Smooth muscle cell (in vitro differentiated cells): ENCODE results near the gene AP2A1. TPM values are rescaled to one million over a fixed set of nuclear protein-coding genes. Genes with fewer than 3 reads are reported as not detected.

Experiments used
- DNase-seq: peaks from one replicate; lab custom pipeline; 2025; ENCODE audit not compliant: unreplicated experiment; lab: John Stamatoyannopoulos, UW
- H2AFZ ChIP-seq: fragments of 200-600 bp; sonication (generic); 2 replicates; pipeline ENCODE4 v1.6.0; 2016; ENCODE audit warnings: antibody characterized with exemption, low read depth, mild to moderate bottlenecking
- H3F3A ChIP-seq: fragments of 200-600 bp; sonication (generic); 2 replicates; pipeline ENCODE4 v1.6.0; 2017; ENCODE audit warnings: antibody characterized with exemption, low read depth
- H3K27ac ChIP-seq: fragments of 200-600 bp; sonication (generic); 2 replicates; pipeline ENCODE4 v1.5.1; 2016; ENCODE audit warnings: low read depth, mild to moderate bottlenecking
- H3K27me3 ChIP-seq: fragments of 200-600 bp; sonication (generic); 2 replicates; pipeline ENCODE4 v1.6.1; 2016; ENCODE audit warnings: low read depth, mild to moderate bottlenecking
- H3K36me3 ChIP-seq: fragments of 200-600 bp; sonication (generic); 2 replicates; pipeline ENCODE4 v1.5.1; 2016; ENCODE audit warnings: low read depth
- H3K4me1 ChIP-seq: fragments of 200-600 bp; sonication (generic); 2 replicates; pipeline ENCODE4 v1.5.1; 2016; ENCODE audit warnings: low read depth
- H3K4me2 ChIP-seq: fragments of 200-600 bp; sonication (generic); 2 replicates; pipeline ENCODE4 v1.6.0; 2016; ENCODE audit warnings: mild to moderate bottlenecking
- H3K4me3 ChIP-seq: fragments of 200-600 bp; sonication (generic); 2 replicates; pipeline ENCODE4 v1.5.1; 2016; ENCODE audit warnings: mild to moderate bottlenecking
- H3K79me2 ChIP-seq: fragments of 200-600 bp; sonication (generic); 2 replicates; pipeline ENCODE4 v1.6.0; 2016; ENCODE audit warnings: low read depth, mild to moderate bottlenecking
- H3K9ac ChIP-seq: fragments of 200-600 bp; sonication (generic); 2 replicates; pipeline ENCODE4 v1.6.0; 2016; ENCODE audit warnings: low read depth
- H3K9me3 ChIP-seq: fragments of 200-600 bp; sonication (generic); replicated peaks from 2 replicates; pipeline ENCODE4 v1.5.1; 2016; ENCODE audit warnings: low read depth
- H4K20me1 ChIP-seq: fragments of 200-600 bp; sonication (generic); 2 replicates; pipeline ENCODE4 v1.6.0; 2016; ENCODE audit warnings: low read depth
- CTCF ChIP-seq: fragments of 200-600 bp; sonication (generic); IDR thresholded peaks from 2 replicates; pipeline ENCODE4 v1.5.1; 2017; ENCODE audit warnings: borderline replicate concordance, mild to moderate bottlenecking, antibody characterized with exemption; ENCODE audit not compliant: insufficient read depth, poor library complexity, severe bottlenecking
- WGBS: methylation state at CpG from one replicate; pipeline ENCODE4 v1.1.7; 2016; ENCODE audit warnings: low lambda C conversion rate; 5-methylcytosine and 5-hydroxymethylcytosine counted together
- polyA plus RNA-seq: library from polyadenylated mRNA; unstranded; fragments of >200 nt; fragmentation: Nextera tagmentation; extraction: Ambion mirVana; gene quantifications from 2 replicates; pipeline ENCODE4 v1.2.1, GENCODE V29; 2016
- total RNA-seq: library from RNA; depleted of rRNA; stranded (reverse); fragments of >200 nt; gene quantifications from 2 replicates; pipeline ENCODE4 v1.2.3, GENCODE V29; 2014

Gene AP2A1
- total and polyA plus RNA-seq, 2 experiments from 2014 or later, result 57.7 to 65.2 TPM

GRCh38 chr19:49746206-49746958 is 20.4 kb upstream of the AP2A1 start:
- no peak for TF ChIP-seq CTCF
- no peak overlapping the region for H3K4me3 ChIP-seq
- no peaks in the 10 kb centered on the region for H3K9me3 ChIP-seq
- no peaks in the 10 kb centered on the region for H4K20me1 ChIP-seq
- 78% methylated on average over 36 of the region's 52 CpGs for WGBS
- no peak overlapping the region for H3K4me2 ChIP-seq
- H3F3A ChIP-seq, result no peaks in the 10 kb centered on the region
- no peaks in the 10 kb centered on the region for H3K36me3 ChIP-seq
- H2AFZ ChIP-seq, result no peak overlapping the region
- no peak overlapping the region for H3K27ac ChIP-seq
- H3K9ac ChIP-seq, result no peak overlapping the region
- no peaks in the 10 kb centered on the region for H3K27me3 ChIP-seq
- DNase-seq, result no peak
- H3K4me1 ChIP-seq, result no peaks in the 10 kb centered on the region
- H3K79me2 ChIP-seq, result no peaks in the 10 kb centered on the region

GRCh38 chr19:49749055-49749716 is 17.6 kb upstream of the AP2A1 start:
- no peak overlapping the region for H3K4me2 ChIP-seq
- H3K27ac ChIP-seq, result no peak overlapping the region
- no peak overlapping the region for H3K9ac ChIP-seq
- no peak overlapping the region for H2AFZ ChIP-seq
- H3K36me3 ChIP-seq, result no peaks in the 10 kb centered on the region
- H3K79me2 ChIP-seq, result no peaks in the 10 kb centered on the region
- no peaks in the 10 kb centered on the region for H4K20me1 ChIP-seq
- H3K4me1 ChIP-seq, result no peaks in the 10 kb centered on the region
- H3K4me3 ChIP-seq, result no peak overlapping the region
- no peaks in the 10 kb centered on the region for H3F3A ChIP-seq
- WGBS, result 90% methylated on average over 6 of the region's 6 CpGs
- no peak for DNase-seq
- no peaks in the 10 kb centered on the region for H3K9me3 ChIP-seq
- no peaks in the 10 kb centered on the region for H3K27me3 ChIP-seq
- no peak for TF ChIP-seq CTCF

GRCh38 chr19:49749771-49750170 is 17.0 kb upstream of the AP2A1 start:
- Histone ChIP-seq H3K4me3 (no peak overlapping the region), H3K9me3 (no peaks in the 10 kb centered on the region), H3K9ac (no peak overlapping the region), H2AFZ (no peak overlapping the region), H3K27me3 (no peaks in the 10 kb centered on the region), H3K27ac (no peak overlapping the region), H4K20me1 (no peaks in the 10 kb centered on the region), H3K79me2 (no peaks in the 10 kb centered on the region), H3F3A (no peaks in the 10 kb centered on the region), H3K36me3 (no peaks in the 10 kb centered on the region), H3K4me2 (no peak overlapping the region), H3K4me1 (no peaks in the 10 kb centered on the region)
- 67% methylated on average over 1 of the region's 1 CpG for WGBS
- TF ChIP-seq CTCF, result no peak
- no peak for DNase-seq

GRCh38 chr19:49752701-49753100 is 14.1 kb upstream of the AP2A1 start:
- Histone ChIP-seq H3K9me3 (no peaks in the 10 kb centered on the region), H3K36me3 (no peaks in the 10 kb centered on the region), H3K79me2 (no peaks in the 10 kb centered on the region), H3F3A (no peaks in the 10 kb centered on the region), H2AFZ (no peak overlapping the region), H3K9ac (no peak overlapping the region), H3K27ac (no peak overlapping the region), H3K4me2 (no peak overlapping the region), H3K4me1 (no peaks in the 10 kb centered on the region), H4K20me1 (no peaks in the 10 kb centered on the region), H3K27me3 (no peaks in the 10 kb centered on the region), H3K4me3 (no peak overlapping the region)
- WGBS, result 93% methylated on average over 1 of the region's 1 CpG
- no peak for TF ChIP-seq CTCF
- DNase-seq, result no peak
